ENCODE results near the gene ZNF75A. TPM values are rescaled to one million over a fixed set of nuclear protein-coding genes. Genes with fewer than 3 reads are reported as not detected.
A peak's percentile ranks its signal among the peaks of the same experiment; 100 is the strongest.

ZNF75A gene
- total RNA-seq, 1 donor from 2014 or later, result 43.8 TPM

GRCh38 chr16:3283543-3284447 lies 21.5 kb upstream of the ZNF75A start:
- TF ChIP-seq, protein P1, sequence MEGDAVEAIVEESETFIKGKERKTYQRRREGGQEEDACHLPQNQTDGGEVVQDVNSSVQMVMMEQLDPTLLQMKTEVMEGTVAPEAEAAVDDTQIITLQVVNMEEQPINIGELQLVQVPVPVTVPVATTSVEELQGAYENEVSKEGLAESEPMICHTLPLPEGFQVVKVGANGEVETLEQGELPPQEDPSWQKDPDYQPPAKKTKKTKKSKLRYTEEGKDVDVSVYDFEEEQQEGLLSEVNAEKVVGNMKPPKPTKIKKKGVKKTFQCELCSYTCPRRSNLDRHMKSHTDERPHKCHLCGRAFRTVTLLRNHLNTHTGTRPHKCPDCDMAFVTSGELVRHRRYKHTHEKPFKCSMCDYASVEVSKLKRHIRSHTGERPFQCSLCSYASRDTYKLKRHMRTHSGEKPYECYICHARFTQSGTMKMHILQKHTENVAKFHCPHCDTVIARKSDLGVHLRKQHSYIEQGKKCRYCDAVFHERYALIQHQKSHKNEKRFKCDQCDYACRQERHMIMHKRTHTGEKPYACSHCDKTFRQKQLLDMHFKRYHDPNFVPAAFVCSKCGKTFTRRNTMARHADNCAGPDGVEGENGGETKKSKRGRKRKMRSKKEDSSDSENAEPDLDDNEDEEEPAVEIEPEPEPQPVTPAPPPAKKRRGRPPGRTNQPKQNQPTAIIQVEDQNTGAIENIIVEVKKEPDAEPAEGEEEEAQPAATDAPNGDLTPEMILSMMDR (conservative IDR thresholded peaks at IDR 0.05), result no peak
- H3K4me3 Mint-ChIP-seq, result peak overlapping the region; percentile 95

DNA sequence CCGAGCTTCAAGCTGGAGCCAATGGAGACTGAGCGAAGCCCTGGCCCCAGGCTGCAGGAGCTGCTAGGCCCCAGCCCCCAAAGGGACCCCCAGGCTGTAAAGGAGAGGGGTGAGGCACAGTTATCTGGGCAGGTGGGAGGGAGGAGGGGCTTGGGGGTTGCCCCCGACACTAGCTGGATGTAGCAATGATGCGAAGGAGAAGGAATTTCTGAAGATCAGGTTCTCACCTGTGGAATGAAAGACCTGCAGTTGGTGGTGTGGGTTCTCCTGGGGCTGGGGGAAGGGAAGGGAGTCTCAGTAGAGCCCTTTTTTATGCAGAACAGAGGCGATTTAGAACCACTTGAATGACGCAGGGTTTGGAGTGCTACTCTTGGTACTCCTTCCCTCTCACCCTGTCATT lies 20.2 kb upstream of the ZNF75A start:
- H3K4me1 Mint-ChIP-seq, result peaks cover 27% of the 10 kb centered on the region
- TF ChIP-seq, protein P1 (conservative IDR thresholded peaks at IDR 0.05), result no peak
- peaks cover 8% of the 10 kb centered on the region for H3K9me3 Mint-ChIP-seq
- no peak for DNase-seq (ENCODE audit: low read depth, low spot score)
- H3K4me3 Mint-ChIP-seq, result peak overlapping the region; percentile 95
- peaks cover 54% of the 10 kb centered on the region for H3K36me3 Mint-ChIP-seq (ENCODE audit: low read depth)
- H3K27me3 Mint-ChIP-seq (ENCODE audit: low read depth), result peaks cover 4% of the 10 kb centered on the region
- H3K27ac Mint-ChIP-seq (ENCODE audit: unreplicated experiment), result no peak overlapping the region

More at GRCh38 chr16:3283543-3284447, 21.5 kb upstream of the ZNF75A start:
- Mint-ChIP-seq H3K4me1 (peaks cover 27% of the 10 kb centered on the region), H3K36me3 (ENCODE audit: low read depth) (peaks cover 41% of the 10 kb centered on the region), H3K27me3 (ENCODE audit: low read depth) (peaks cover 9% of the 10 kb centered on the region), H3K9me3 (peaks cover 7% of the 10 kb centered on the region), H3K27ac (ENCODE audit: unreplicated experiment) (peak overlapping the region; percentile 98)
- no peak for DNase-seq (ENCODE audit: low read depth, low spot score)

DNA sequence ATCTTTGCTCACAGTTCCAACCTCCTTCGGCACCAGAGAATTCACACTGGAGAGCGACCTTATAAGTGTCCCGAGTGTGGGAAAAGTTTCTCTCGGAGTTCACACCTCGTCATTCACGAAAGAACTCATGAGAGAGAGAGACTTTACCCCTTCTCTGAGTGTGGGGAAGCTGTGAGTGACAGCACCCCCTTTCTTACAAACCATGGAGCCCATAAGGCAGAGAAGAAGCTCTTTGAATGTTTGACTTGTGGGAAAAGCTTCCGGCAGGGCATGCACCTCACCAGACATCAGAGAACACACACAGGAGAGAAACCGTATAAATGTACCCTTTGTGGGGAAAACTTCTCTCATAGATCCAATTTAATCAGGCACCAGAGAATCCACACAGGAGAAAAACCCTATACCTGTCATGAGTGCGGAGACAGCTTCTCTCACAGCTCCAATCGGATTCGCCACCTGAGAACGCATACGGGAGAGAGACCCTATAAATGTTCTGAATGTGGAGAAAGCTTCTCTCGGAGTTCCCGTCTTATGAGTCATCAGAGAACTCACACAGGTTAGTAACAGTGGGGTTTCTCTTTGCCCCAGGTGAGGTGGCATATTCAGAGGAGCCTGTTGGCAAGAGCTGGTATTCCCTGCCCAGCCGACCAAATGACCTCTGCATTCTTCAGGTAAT lies 15.2 kb upstream of the ZNF75A start:
- Mint-ChIP-seq H3K9me3 (peaks cover 32% of the 10 kb centered on the region), H3K4me1 (peaks cover 3% of the 10 kb centered on the region), H3K27me3 (ENCODE audit: low read depth) (no peaks in the 10 kb centered on the region), H3K36me3 (ENCODE audit: low read depth) (peaks cover 86% of the 10 kb centered on the region), H3K27ac (ENCODE audit: unreplicated experiment) (no peak overlapping the region), H3K4me3 (no peak overlapping the region)
- DNase-seq (ENCODE audit: low read depth, low spot score), result no peak
- TF ChIP-seq, protein P1 (conservative IDR thresholded peaks at IDR 0.05), result no peak

DNA sequence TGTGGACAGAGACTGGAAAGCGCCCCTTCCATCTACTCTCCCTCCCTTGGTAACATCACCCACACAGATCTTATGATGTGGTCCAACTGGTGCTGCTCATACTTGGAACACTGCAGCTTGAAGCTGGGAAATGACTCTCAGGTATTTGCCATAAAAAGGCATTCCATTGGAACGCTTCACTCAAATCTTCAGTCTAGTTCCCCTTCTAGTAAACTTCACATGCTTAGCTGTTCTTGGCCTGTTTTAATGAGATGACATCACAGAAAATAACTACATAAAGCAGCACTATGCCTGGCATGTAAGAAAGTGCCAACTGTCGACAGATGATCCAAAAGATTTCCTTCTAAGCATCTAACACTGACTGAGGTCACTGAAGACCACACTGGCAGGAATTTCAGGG lies 12.7 kb upstream of the ZNF75A start:
- peaks cover 35% of the 10 kb centered on the region for H3K9me3 Mint-ChIP-seq
- no peaks in the 10 kb centered on the region for H3K4me1 Mint-ChIP-seq
- no peak for DNase-seq (ENCODE audit: low read depth, low spot score)
- TF ChIP-seq, protein P1 (conservative IDR thresholded peaks at IDR 0.05), result no peak
- H3K27me3 Mint-ChIP-seq (ENCODE audit: low read depth), result no peaks in the 10 kb centered on the region
- H3K36me3 Mint-ChIP-seq (ENCODE audit: low read depth), result peaks cover 84% of the 10 kb centered on the region
- H3K27ac Mint-ChIP-seq (ENCODE audit: unreplicated experiment), result no peak overlapping the region
- H3K4me3 Mint-ChIP-seq, result peak overlapping the region; percentile 24

GRCh38 chr16:3295209-3295608 lies 10.1 kb upstream of the ZNF75A start:
- Mint-ChIP-seq H3K9me3 (peaks cover 45% of the 10 kb centered on the region), H3K27me3 (ENCODE audit: low read depth) (no peaks in the 10 kb centered on the region), H3K36me3 (ENCODE audit: low read depth) (peaks cover 81% of the 10 kb centered on the region), H3K4me3 (no peak overlapping the region), H3K4me1 (no peaks in the 10 kb centered on the region), H3K27ac (ENCODE audit: unreplicated experiment) (no peak overlapping the region)
- TF ChIP-seq, protein P1 (conservative IDR thresholded peaks at IDR 0.05), result no peak
- no peak for DNase-seq (ENCODE audit: low read depth, low spot score)

Data from neural crest cell (in vitro differentiated cells).